D721Med (cell line): ENCODE measurements around the gene CRAT.
"Not testable (repeated sequence)": the region's sequence is repeated elsewhere in the genome, so short reads cannot be mapped to it uniquely, and the experiment has no call there.

ENCODE experiments used
- DNase-seq: peaks from one replicate; pipeline ENCODE4 v3.0.0; 2011; ENCODE audit warnings: low spot score; ENCODE audit not compliant: insufficient read length
- FAIRE-seq: peaks from 2 replicates; lab custom pipeline; 2011; peaks lifted over from hg19 to GRCh38; lab: Jason Lieb, UNC
- CTCF ChIP-seq: IDR thresholded peaks from 2 replicates; pipeline ENCODE4 v1.5.1; 2012; ENCODE audit warnings: mild to moderate bottlenecking, control low read depth; ENCODE audit not compliant: insufficient read depth; ENCODE audit errors: missing control alignments

Gene CRAT

DNA sequence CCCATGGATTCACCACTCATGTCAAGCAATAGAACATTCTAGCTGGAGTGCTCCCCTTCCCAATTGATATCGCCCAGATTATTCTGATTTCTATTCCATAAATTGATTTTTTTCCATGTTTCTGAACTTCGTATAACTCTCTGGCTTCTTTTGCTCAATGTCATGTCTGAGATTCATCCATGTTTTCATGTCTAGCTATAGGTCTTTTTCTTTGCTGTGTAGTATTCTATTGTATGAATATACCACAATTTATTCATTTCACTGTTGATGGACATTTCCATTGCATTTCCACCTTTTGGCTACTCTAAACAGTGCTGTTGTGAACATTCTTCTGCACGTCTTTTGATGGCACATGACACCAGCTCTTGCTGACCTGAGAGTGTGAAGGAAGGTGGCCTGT is 20.2 kb upstream of the CRAT start:
- no peak for FAIRE-seq
- DNase-seq: no peak
- no peak for TF ChIP-seq CTCF

- DNase-seq, FAIRE-seq: not testable (repeated sequence)
Observed at GRCh38 chr9:129130271-129130670, 19.7 kb upstream of the CRAT start.

- TF ChIP-seq CTCF: no peak
- DNase-seq (no peak), FAIRE-seq (no peak)
Observed at GRCh38 chr9:129128689-129129088, 18.1 kb upstream of the CRAT start.

- FAIRE-seq (no peak), DNase-seq (peak; percentile 35)
- TF ChIP-seq CTCF: no peak
Observed at GRCh38 chr9:129126749-129127618, 16.4 kb upstream of the CRAT start.

DNA sequence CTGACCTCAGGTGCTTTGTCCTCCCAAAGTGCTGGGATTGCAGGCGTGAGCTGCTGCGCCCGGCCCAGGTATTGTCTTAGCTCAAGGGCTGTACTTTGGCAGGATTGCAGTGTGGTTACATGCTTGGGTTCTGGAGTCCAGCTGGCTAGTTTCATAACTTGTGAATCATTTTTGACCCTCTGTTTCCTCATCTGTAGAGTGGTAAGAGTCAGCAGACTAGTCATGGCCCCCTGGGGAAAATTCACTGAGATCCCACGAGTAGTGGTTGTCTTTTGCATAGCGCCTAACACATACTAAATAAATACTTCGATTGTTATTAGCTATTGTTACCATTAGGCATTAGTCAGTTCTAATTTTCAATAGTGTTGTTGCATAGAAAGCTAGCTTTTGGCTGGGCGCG is 14.9 kb upstream of the CRAT start:
- FAIRE-seq (no peak), DNase-seq (no peak)
- no peak for TF ChIP-seq CTCF

- no peak for TF ChIP-seq CTCF
- DNase-seq (no peak), FAIRE-seq (no peak)
Observed at GRCh38 chr9:129124506-129125069, 14.0 kb upstream of the CRAT start.

GRCh38 chr9:129122976-129123375 is 12.4 kb upstream of the CRAT start:
- not testable (repeated sequence) for FAIRE-seq

DNA sequence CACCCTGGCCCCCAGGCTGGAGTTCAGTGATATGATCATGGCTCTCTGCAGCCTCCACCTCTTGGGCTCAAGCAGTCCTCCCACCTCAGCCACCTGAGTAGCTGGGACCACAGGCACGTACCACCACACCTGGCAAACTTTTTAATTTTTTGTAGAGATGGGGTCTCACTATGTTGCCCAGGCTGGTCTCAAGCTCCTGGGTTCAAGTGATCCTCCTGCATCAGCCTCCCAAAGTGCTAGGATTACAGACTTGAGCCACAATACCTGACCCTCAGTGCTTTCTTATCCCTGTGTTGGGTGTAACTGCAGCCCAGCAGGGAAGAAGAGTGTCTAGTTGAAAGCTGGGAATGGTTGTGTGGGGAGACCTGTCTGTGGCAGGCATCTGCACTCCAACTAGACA is 11.5 kb upstream of the CRAT start:
- FAIRE-seq (no peak), DNase-seq (no peak)
- TF ChIP-seq CTCF: no peak

More at GRCh38 chr9:129122976-129123375, 12.4 kb upstream of the CRAT start:
- DNase-seq: not testable (repeated sequence)
